HepG2 (cell line): ENCODE measurements around the gene IGFALS. TPM values are rescaled to one million over a fixed set of nuclear protein-coding genes. Genes with fewer than 3 reads are reported as not detected.

Experiments
- BRCA1 ChIP-seq: sonication (generic); formaldehyde crosslinking; IDR thresholded peaks from 2 replicates; pipeline ENCODE4 v1.4.0; 2020; ENCODE audit warnings: missing genetic modification reagents
- EED ChIP-seq: sonication (generic); formaldehyde crosslinking; IDR thresholded peaks from 2 replicates; pipeline ENCODE4 v1.5.0; 2020; ENCODE audit warnings: mild to moderate bottlenecking, missing genetic modification reagents
- FOXP1 ChIP-seq, 2 experiments: fragments of 450-650 bp in 1 of 2; IDR thresholded peaks; 2 replicates each; pipeline ENCODE4 v1.6.1; 2017 to 2018; ENCODE audit warnings: antibody characterized with exemption in 1 of 2
- LCORL ChIP-seq, 2 experiments: fragments of 450-650 bp in 1 of 2; sonication (generic) in 1 of 2; formaldehyde crosslinking in 1 of 2; IDR thresholded peaks; 2 replicates each; pipeline versions ENCODE4 v1.5.0 to v1.6.1; 2017 to 2020; ENCODE audit warnings: antibody characterized with exemption in 1 of 2, missing genetic modification reagents in 1 of 2
- NCOR1 ChIP-seq: fragments of 200-600 bp; sonication (generic); IDR thresholded peaks from 2 replicates; pipeline ENCODE4 v1.7.0; 2017; ENCODE audit warnings: antibody characterized with exemption, low read length, borderline replicate concordance
- PRPF4 ChIP-seq: fragments of 200-400 bp; formaldehyde crosslinking; IDR thresholded peaks from 2 replicates; pipeline ENCODE4 v1.6.1; 2016; ENCODE audit warnings: low read length, low read depth; ENCODE audit not compliant: poor library complexity, severe bottlenecking
- RFX5 ChIP-seq: IDR thresholded peaks from 2 replicates; pipeline ENCODE4 v1.6.1; 2011; ENCODE audit warnings: low read depth, low read length, improper control_type of control experiment
- SMARCE1 ChIP-seq: fragments of 450-650 bp; IDR thresholded peaks from 2 replicates; pipeline ENCODE4 v1.6.1; 2017; ENCODE audit warnings: borderline replicate concordance
- SP2 ChIP-seq: sonication (generic); formaldehyde crosslinking; IDR thresholded peaks from 2 replicates; pipeline ENCODE4 v1.5.1; 2020; ENCODE audit warnings: mild to moderate bottlenecking, missing genetic modification reagents
- TBP ChIP-seq: sonication (generic); formaldehyde crosslinking; IDR thresholded peaks from 2 replicates; pipeline ENCODE4 v1.5.0; 2020; ENCODE audit warnings: missing genetic modification reagents
- TCF7 ChIP-seq: sonication (generic); IDR thresholded peaks from 2 replicates; pipeline ENCODE4 v1.6.1; 2016; ENCODE audit warnings: antibody characterized with exemption, low read depth
- THAP11 ChIP-seq: IDR thresholded peaks from 2 replicates; pipeline ENCODE4 v1.6.1; 2016; ENCODE audit warnings: missing biosample characterization, missing genetic modification reagents
- TSC22D2 ChIP-seq: sonication (generic); formaldehyde crosslinking; IDR thresholded peaks from 2 replicates; pipeline ENCODE4 v1.5.1; 2020; ENCODE audit warnings: missing genetic modification reagents, mild to moderate bottlenecking, borderline replicate concordance
- ZFP62 ChIP-seq: sonication (generic); formaldehyde crosslinking; IDR thresholded peaks from 2 replicates; pipeline ENCODE4 v1.4.0; 2020; ENCODE audit warnings: missing genetic modification reagents
- ZNF225 ChIP-seq: sonication (generic); formaldehyde crosslinking; IDR thresholded peaks from 2 replicates; pipeline ENCODE4 v1.4.0; 2020; ENCODE audit warnings: mild to moderate bottlenecking, missing genetic modification reagents
- ZNF317 ChIP-seq: sonication (generic); formaldehyde crosslinking; IDR thresholded peaks from 2 replicates; pipeline ENCODE4 v1.5.0; 2020; ENCODE audit warnings: mild to moderate bottlenecking, missing genetic modification reagents
- ZNF557 ChIP-seq: sonication (generic); formaldehyde crosslinking; IDR thresholded peaks from 2 replicates; pipeline ENCODE4 v1.4.0; 2020; ENCODE audit warnings: missing genetic modification reagents
- ZNF788 ChIP-seq: sonication (generic); formaldehyde crosslinking; IDR thresholded peaks from 2 replicates; pipeline ENCODE4 v1.5.0; 2020; ENCODE audit warnings: mild to moderate bottlenecking, missing genetic modification reagents, borderline replicate concordance
- ZNF850 ChIP-seq: sonication (generic); formaldehyde crosslinking; conservative IDR thresholded peaks from 2 replicates; pipeline ENCODE4 v1.9.0; 2021; ENCODE audit warnings: mild to moderate bottlenecking, missing genetic modification reagents
- polyA plus RNA-seq, 8 experiments: library from polyadenylated mRNA; depleted of rRNA in 3 of 8; stranded (reverse) in 7 of 8; unstranded in 1 of 8; fragments of >200 nt; fragmentation: Illumina TruSeq in 4 of 8; extraction: Trizol in 4 of 8; gene quantifications; 2 replicates each; pipeline versions ENCODE4 v1.2.1 to v1.2.3, GENCODE V29; 2011 to 2016; ENCODE audit warnings: low read depth in 4 of 8, missing spikeins in 1 of 8, mixed read lengths in 1 of 8; ENCODE audit not compliant: insufficient read depth in 1 of 8
- total RNA-seq, 5 experiments: library from RNA; depleted of rRNA; stranded (reverse); fragments of >200 nt; fragmentation: Illumina TruSeq; extraction: Trizol; gene quantifications; 2 replicates each; pipeline ENCODE4 v1.2.3, GENCODE V29; 2016; ENCODE audit warnings: low read depth in 1 of 5
- TF ChIP-seq, protein P1 (sequence below): sonication (generic); formaldehyde crosslinking; IDR thresholded peaks from 2 replicates; pipeline ENCODE4 v1.4.0; 2020; ENCODE audit warnings: mild to moderate bottlenecking, missing genetic modification reagents
- TF ChIP-seq, protein P2 (sequence below): sonication (generic); formaldehyde crosslinking; IDR thresholded peaks from 2 replicates; pipeline ENCODE4 v1.4.0; 2020; ENCODE audit warnings: missing genetic modification reagents, mild to moderate bottlenecking, borderline replicate concordance
- TF ChIP-seq, protein P3 (sequence below): sonication (generic); formaldehyde crosslinking; IDR thresholded peaks from 2 replicates; pipeline ENCODE4 v1.8.0; 2022; ENCODE audit warnings: mild to moderate bottlenecking, missing genetic modification reagents
- TF ChIP-seq, protein P4 (sequence below): sonication (generic); formaldehyde crosslinking; IDR thresholded peaks from 2 replicates; pipeline ENCODE4 v1.8.1; 2023; ENCODE audit warnings: missing genetic modification reagents, inconsistent platforms, borderline replicate concordance
- TF ChIP-seq, protein P5 (sequence below): sonication (generic); formaldehyde crosslinking; IDR thresholded peaks from 2 replicates; pipeline ENCODE4 v1.5.0; 2020; ENCODE audit warnings: mild to moderate bottlenecking, missing genetic modification reagents

Gene IGFALS
- total and polyA plus RNA-seq, 2 of the 13 experiments (the other 11 are each of a cell fraction or from before 2014, with no cell fraction given): 0.34 to 2.4 TPM

DNA sequence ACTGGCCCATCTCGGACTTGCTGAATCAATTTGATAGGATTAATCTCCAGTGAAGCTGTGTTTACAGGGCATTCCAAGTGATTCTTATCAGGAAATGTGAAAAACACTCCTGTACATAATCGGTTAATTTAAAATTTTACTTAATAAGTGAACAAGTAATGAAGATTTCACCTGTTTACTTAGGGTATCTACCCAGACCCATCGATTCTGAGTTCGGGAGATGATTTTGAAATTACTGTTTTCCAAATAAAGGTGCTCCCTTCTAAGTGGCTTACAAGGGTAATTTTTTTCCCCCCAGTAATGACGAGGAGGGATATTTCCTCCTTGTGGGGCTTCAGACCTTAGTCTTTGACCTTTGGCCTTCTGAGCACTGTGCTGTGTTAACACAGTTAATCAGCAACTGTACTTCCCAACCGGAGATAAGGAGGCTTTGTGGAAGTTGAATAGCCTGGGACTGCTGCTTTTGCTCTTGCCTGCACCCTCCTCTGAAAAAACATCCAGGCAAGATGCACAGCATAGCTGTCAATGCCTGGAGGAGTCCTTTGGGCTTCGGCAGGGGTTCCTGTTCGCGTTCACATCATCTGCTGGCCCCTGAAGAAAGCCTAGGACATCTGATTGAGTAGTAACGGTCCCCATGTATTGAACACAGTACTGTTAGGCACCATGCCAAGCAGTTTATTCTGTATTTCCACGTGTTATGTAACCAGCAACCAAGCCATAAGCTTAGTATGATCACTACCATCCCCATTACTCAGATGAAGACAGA, 35.3 kb upstream of the IGFALS start (continued):
- TF ChIP-seq, protein P1, sequence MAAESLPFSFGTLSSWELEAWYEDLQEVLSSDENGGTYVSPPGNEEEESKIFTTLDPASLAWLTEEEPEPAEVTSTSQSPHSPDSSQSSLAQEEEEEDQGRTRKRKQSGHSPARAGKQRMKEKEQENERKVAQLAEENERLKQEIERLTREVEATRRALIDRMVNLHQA (CRISPR knock-in tag): no peak
- TF ChIP-seq ZFP62 (CRISPR knock-in tag): no peak
- TF ChIP-seq, protein P2, sequence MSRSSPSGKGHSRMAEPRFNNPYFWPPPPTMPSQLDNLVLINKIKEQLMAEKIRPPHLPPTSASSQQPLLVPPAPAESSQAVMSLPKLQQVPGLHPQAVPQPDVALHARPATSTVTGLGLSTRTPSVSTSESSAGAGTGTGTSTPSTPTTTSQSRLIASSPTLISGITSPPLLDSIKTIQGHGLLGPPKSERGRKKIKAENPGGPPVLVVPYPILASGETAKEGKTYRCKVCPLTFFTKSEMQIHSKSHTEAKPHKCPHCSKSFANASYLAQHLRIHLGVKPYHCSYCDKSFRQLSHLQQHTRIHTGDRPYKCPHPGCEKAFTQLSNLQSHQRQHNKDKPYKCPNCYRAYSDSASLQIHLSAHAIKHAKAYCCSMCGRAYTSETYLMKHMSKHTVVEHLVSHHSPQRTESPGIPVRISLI (CRISPR knock-in tag): peak; percentile 88
- peak; percentile 68 for TF ChIP-seq THAP11
- no peak for TF ChIP-seq EED (CRISPR knock-in tag)
- TF ChIP-seq ZNF317: peak; percentile 67
- no peak for TF ChIP-seq TBP (CRISPR knock-in tag)
- peak; percentile 93; the same call in 1 of the 2 replicates for TF ChIP-seq NCOR1
- no peak for TF ChIP-seq SMARCE1
- TF ChIP-seq, protein P3, sequence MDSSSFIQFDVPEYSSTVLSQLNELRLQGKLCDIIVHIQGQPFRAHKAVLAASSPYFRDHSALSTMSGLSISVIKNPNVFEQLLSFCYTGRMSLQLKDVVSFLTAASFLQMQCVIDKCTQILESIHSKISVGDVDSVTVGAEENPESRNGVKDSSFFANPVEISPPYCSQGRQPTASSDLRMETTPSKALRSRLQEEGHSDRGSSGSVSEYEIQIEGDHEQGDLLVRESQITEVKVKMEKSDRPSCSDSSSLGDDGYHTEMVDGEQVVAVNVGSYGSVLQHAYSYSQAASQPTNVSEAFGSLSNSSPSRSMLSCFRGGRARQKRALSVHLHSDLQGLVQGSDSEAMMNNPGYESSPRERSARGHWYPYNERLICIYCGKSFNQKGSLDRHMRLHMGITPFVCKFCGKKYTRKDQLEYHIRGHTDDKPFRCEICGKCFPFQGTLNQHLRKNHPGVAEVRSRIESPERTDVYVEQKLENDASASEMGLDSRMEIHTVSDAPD (CRISPR knock-in tag): 0 out of 2 replicates have a peak, but pooled peaks have one; percentile 41
- no peak for TF ChIP-seq FOXP1 (IDR thresholded peaks at IDR 0.05)
- TF ChIP-seq FOXP1 (CRISPR knock-in tag; IDR thresholded peaks at IDR 0.05): peak; percentile 62
- TF ChIP-seq TCF7: peak; percentile 29; the same call in 1 of the 2 replicates
- TF ChIP-seq PRPF4: no peak
- peak; percentile 82; the same call in 1 of the 2 replicates for TF ChIP-seq ZNF788 (CRISPR knock-in tag)
- TF ChIP-seq RFX5: no peak
- TF ChIP-seq ZNF225 (CRISPR knock-in tag): no peak
- 0 out of 2 replicates have a peak, but pooled peaks have one; percentile 22 for TF ChIP-seq ZNF557 (CRISPR knock-in tag)
- TF ChIP-seq, protein P4, sequence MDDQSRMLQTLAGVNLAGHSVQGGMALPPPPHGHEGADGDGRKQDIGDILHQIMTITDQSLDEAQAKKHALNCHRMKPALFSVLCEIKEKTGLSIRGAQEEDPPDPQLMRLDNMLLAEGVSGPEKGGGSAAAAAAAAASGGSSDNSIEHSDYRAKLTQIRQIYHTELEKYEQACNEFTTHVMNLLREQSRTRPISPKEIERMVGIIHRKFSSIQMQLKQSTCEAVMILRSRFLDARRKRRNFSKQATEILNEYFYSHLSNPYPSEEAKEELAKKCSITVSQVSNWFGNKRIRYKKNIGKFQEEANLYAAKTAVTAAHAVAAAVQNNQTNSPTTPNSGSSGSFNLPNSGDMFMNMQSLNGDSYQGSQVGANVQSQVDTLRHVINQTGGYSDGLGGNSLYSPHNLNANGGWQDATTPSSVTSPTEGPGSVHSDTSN (CRISPR knock-in tag): no peak
- no peak for TF ChIP-seq BRCA1
- TF ChIP-seq SP2 (CRISPR knock-in tag): no peak
- TF ChIP-seq LCORL (IDR thresholded peaks at IDR 0.05): no peak
- TF ChIP-seq LCORL (CRISPR knock-in tag; IDR thresholded peaks at IDR 0.05): peak; percentile 58; the same call in 1 of the 2 replicates
- no peak for TF ChIP-seq TSC22D2 (CRISPR knock-in tag)
- TF ChIP-seq, protein P5, sequence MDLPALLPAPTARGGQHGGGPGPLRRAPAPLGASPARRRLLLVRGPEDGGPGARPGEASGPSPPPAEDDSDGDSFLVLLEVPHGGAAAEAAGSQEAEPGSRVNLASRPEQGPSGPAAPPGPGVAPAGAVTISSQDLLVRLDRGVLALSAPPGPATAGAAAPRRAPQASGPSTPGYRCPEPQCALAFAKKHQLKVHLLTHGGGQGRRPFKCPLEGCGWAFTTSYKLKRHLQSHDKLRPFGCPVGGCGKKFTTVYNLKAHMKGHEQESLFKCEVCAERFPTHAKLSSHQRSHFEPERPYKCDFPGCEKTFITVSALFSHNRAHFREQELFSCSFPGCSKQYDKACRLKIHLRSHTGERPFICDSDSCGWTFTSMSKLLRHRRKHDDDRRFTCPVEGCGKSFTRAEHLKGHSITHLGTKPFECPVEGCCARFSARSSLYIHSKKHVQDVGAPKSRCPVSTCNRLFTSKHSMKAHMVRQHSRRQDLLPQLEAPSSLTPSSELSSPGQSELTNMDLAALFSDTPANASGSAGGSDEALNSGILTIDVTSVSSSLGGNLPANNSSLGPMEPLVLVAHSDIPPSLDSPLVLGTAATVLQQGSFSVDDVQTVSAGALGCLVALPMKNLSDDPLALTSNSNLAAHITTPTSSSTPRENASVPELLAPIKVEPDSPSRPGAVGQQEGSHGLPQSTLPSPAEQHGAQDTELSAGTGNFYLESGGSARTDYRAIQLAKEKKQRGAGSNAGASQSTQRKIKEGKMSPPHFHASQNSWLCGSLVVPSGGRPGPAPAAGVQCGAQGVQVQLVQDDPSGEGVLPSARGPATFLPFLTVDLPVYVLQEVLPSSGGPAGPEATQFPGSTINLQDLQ (CRISPR knock-in tag): no peak
- no peak for TF ChIP-seq ZNF850 (CRISPR knock-in tag)
